BLaER1 treated with 17β-estradiol and CSF1 and Interleukin-3, amounts not matched to agents 10 nM and 100 nM (cell line): Measurements from ENCODE around the gene GAGE12F.

Experiments
- H3K27ac ChIP-seq, 11 experiments: shearing (Covaris generic); formaldehyde crosslinking; 2 replicates each; pipeline ENCODE4 v1.8.1; 2022
- H3K27me3 ChIP-seq, 11 experiments: shearing (Covaris generic); formaldehyde crosslinking; 2 replicates each; pipeline ENCODE4 v1.8.1; 2022
- H3K36me3 ChIP-seq, 11 experiments: shearing (Covaris generic); formaldehyde crosslinking; 2 replicates each; pipeline ENCODE4 v1.8.1; 2022
- H3K4me1 ChIP-seq, 10 experiments: shearing (Covaris generic); formaldehyde crosslinking; 2 replicates each; pipeline ENCODE4 v1.8.1; 2022
- H3K4me2 ChIP-seq, 11 experiments: shearing (Covaris generic); formaldehyde crosslinking; 2 replicates each; pipeline ENCODE4 v1.8.1; 2022
- H3K4me3 ChIP-seq, 10 experiments: shearing (Covaris generic); formaldehyde crosslinking; 2 replicates each; pipeline ENCODE4 v1.8.1; 2022
- H3K9ac ChIP-seq, 11 experiments: shearing (Covaris generic); formaldehyde crosslinking; 2 replicates each; pipeline ENCODE4 v1.8.1; 2022
- H3K9me3 ChIP-seq, 11 experiments: shearing (Covaris generic); formaldehyde crosslinking; replicated peaks in 1 of 11; 2 replicates each; pipeline ENCODE4 v1.8.1; 2022
- H4K20me1 ChIP-seq, 11 experiments: shearing (Covaris generic); formaldehyde crosslinking; 2 replicates each; pipeline ENCODE4 v1.8.1; 2022
- Cebpa-rat ChIP-seq, 11 experiments: shearing (Covaris generic); IDR thresholded peaks; 2 replicates each; pipeline ENCODE4 v1.8.1; 2022

Gene GAGE12F

GRCh38 chrX:49610718-49611310 lies 50.2 kb downstream of the GAGE12F start:
- no peak overlapping the region for H3K27ac ChIP-seq
- TF ChIP-seq Cebpa-rat (IDR thresholded peaks at IDR 0.05): no peak
- no peaks in the 10 kb centered on the region for H3K4me1 ChIP-seq
- H3K4me2 ChIP-seq: no peak overlapping the region
- H3K27me3 ChIP-seq: peaks cover 67 to 99% (median 86%) of the 10 kb centered on the region in 11 experiments
- H3K9me3 ChIP-seq: no peaks in the 10 kb centered on the region
- no peak overlapping the region for H3K4me3 ChIP-seq
- H4K20me1 ChIP-seq: peaks cover 0 to 3% (median 0%) of the 10 kb centered on the region in 11 experiments; a peak in 1 of 22 replicates
- H3K36me3 ChIP-seq: no peaks in the 10 kb centered on the region
- no peak overlapping the region for H3K9ac ChIP-seq
